Thyroid gland (tissue), 4 donors: Measurements from ENCODE around the gene PRR13. TPM values are rescaled to one million over a fixed set of nuclear protein-coding genes. Genes with fewer than 3 reads are reported as not detected.

Experiments used
- DNase-seq, 2 donors: peaks; one replicate each; pipeline ENCODE4 v3.0.0-alpha.2; 2019
- H3K27ac ChIP-seq, 3 donors: fragments of 200-600 bp; sonication (generic); 1 replicate in 2 of 3; 2 replicates in 1 of 3; pipeline ENCODE4 v1.5.1; 2016 to 2019; ENCODE audit warnings: mild to moderate bottlenecking in 1 of 3, moderate library complexity in 1 of 3
- H3K27me3 ChIP-seq: fragments of 200-600 bp; sonication (generic); one replicate; pipeline ENCODE4 v1.5.1; 2019
- H3K36me3 ChIP-seq, 2 donors: fragments of 200-600 bp; sonication (generic); one replicate each; pipeline ENCODE4 v1.5.1; 2016 to 2019
- H3K4me1 ChIP-seq, 2 donors: fragments of 200-600 bp; sonication (generic); one replicate each; pipeline ENCODE4 v1.5.1; 2017 to 2019
- H3K4me3 ChIP-seq, 3 donors: fragments of 200-600 bp; sonication (generic); replicated peaks in 1 of 3; 1 replicate in 2 of 3; 2 replicates in 1 of 3; pipeline ENCODE4 v1.5.1; 2016; ENCODE audit warnings: mild to moderate bottlenecking in 1 of 3
- H3K9me3 ChIP-seq: fragments of 200-600 bp; sonication (generic); one replicate; pipeline ENCODE4 v1.5.1; 2017
- POLR2A ChIP-seq, 2 donors: fragments of 450-650 bp; IDR thresholded peaks; one replicate each; pipeline ENCODE4 v1.6.1; 2017; ENCODE audit warnings: antibody characterized with exemption in 2 of 2, mild to moderate bottlenecking in 2 of 2, moderate library complexity in 1 of 2
- WGBS, 2 donors: methylation state at CpG; one replicate each; pipeline ENCODE4 v1.1.5; 2017; 5-methylcytosine and 5-hydroxymethylcytosine counted together
- intact Hi-C: fragments of 100-400 bp; cut with DNase I; formaldehyde crosslinking; loops from one replicate; pipeline ENCODE4 v1.15.1; 2023
- total RNA-seq, 4 donors: library from RNA; depleted of rRNA; stranded (reverse); fragments of >200 nt; gene quantifications; one replicate each; pipeline ENCODE4 v1.2.3, GENCODE V29; 2016
- TF ChIP-seq, protein P1 (sequence below), 6 experiments: fragments of 200-600 bp in 3 of 6; fragments of 450-650 bp in 3 of 6; sonication (generic) in 3 of 6; IDR thresholded peaks; one replicate each; pipeline ENCODE4 v1.5.1; 2016 to 2019; ENCODE audit warnings: antibody characterized with exemption in 6 of 6, mild to moderate bottlenecking in 2 of 6, inconsistent platforms in 1 of 6, moderate library complexity in 1 of 6

The PRR13 gene
- total RNA-seq, 4 donors from 2014 or later, result 51.6 to 83.6 (median 68.9) TPM

DNA sequence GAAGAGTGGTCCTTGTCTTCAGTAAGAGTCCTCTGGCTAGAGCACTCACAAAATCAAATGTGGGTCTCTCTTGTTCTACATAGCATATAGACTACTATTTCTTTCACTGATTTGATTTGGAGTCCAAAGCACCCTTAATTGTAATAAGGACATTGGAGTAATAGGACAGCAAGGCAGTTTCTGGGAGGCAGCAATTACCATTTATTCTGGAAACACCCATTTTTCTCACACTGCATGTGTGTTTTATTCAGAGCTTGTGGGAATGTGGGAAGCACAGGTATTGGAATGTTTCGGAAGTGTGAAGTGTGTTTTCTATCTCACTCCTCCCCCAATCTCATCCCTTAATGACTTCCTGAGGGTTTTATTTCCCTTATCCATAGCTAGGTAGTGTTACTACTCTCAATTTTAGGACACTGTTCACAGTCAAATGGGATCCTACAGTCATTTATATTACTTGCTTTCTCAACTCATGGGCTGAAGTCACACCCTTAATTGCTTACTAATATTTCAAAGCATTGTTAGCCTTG lies 30.6 kb downstream of the PRR13 start:
- Histone ChIP-seq H3K4me1 (no peaks in the 10 kb centered on the region), H3K27ac (no peak overlapping the region), H3K36me3 (peaks cover 88 to 96% of the 10 kb centered on the region in 2 donors), H3K4me3 (no peak overlapping the region), H3K27me3 (no peaks in the 10 kb centered on the region), H3K9me3 (no peaks in the 10 kb centered on the region)
- TF ChIP-seq POLR2A (IDR thresholded peaks at IDR 0.05), result no peak
- TF ChIP-seq, protein P1, sequence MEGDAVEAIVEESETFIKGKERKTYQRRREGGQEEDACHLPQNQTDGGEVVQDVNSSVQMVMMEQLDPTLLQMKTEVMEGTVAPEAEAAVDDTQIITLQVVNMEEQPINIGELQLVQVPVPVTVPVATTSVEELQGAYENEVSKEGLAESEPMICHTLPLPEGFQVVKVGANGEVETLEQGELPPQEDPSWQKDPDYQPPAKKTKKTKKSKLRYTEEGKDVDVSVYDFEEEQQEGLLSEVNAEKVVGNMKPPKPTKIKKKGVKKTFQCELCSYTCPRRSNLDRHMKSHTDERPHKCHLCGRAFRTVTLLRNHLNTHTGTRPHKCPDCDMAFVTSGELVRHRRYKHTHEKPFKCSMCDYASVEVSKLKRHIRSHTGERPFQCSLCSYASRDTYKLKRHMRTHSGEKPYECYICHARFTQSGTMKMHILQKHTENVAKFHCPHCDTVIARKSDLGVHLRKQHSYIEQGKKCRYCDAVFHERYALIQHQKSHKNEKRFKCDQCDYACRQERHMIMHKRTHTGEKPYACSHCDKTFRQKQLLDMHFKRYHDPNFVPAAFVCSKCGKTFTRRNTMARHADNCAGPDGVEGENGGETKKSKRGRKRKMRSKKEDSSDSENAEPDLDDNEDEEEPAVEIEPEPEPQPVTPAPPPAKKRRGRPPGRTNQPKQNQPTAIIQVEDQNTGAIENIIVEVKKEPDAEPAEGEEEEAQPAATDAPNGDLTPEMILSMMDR (IDR thresholded peaks at IDR 0.05), result no peak
- intact Hi-C loops, result no loop called here
- 93 to 94% methylated on average over 1 of the region's 1 CpG for WGBS, 2 donors
- DNase-seq, result no peak

DNA sequence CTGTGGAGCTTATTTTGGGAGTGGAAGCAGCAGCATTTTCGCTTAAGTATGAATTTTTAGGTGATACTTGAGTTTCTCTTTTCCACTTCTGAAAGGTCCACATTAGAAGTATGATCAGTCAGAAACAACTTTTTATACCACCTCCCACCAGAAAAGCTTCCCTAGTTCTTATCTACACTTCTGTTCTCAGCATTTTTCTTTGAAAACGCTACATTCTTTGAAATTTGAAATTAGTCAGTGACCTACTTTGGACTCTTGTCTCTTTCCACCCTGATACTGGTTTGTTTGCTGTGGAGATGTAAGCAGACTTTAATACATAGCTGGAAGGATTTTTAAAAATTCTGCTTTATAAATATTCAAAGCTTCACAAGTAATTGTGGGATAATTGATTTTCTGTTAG lies 32.5 kb downstream of the PRR13 start:
- DNase-seq, result no peak
- WGBS, 2 donors, result 83 to 86% methylated on average over 2 of the region's 2 CpGs
- intact Hi-C loops, result no loop called here
- no peaks in the 10 kb centered on the region for H3K27me3 ChIP-seq
- no peak overlapping the region for H3K4me3 ChIP-seq
- H3K36me3 ChIP-seq, result peaks cover 77 to 96% of the 10 kb centered on the region in 2 donors
- H3K27ac ChIP-seq, result no peak overlapping the region
- TF ChIP-seq, protein P1 (IDR thresholded peaks at IDR 0.05), result no peak
- no peak for TF ChIP-seq POLR2A (IDR thresholded peaks at IDR 0.05)
- H3K9me3 ChIP-seq, result no peaks in the 10 kb centered on the region
- H3K4me1 ChIP-seq, result no peaks in the 10 kb centered on the region

DNA sequence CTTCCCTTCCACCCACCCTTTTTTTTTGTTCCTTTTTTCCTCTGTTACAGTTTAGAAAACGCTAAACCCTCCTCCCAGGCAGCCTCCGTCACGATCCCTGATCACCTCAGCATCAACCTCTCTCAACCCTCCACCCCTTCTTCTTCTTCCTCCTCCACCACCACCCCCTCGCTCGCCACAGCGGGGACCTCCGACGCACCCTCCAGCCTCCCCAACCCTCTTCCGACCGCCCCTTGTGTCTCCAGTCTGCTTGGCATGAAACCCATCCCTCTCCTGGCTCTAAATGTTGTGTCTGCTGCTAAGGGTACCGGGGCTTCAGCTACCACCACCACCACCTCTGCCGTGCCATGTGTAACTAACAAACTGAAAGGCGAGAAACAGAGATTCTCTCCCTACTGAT lies 33.3 kb downstream of the PRR13 start:
- no peak overlapping the region for H3K27ac ChIP-seq
- WGBS, 2 donors, result 81 to 87% methylated on average over 13 of the region's 13 CpGs
- H3K4me1 ChIP-seq, result no peaks in the 10 kb centered on the region
- DNase-seq, result no peak
- H3K4me3 ChIP-seq, result no peak overlapping the region
- no peaks in the 10 kb centered on the region for H3K27me3 ChIP-seq
- peaks cover 77 to 96% of the 10 kb centered on the region in 2 donors for H3K36me3 ChIP-seq
- no peaks in the 10 kb centered on the region for H3K9me3 ChIP-seq
- intact Hi-C loops, result no loop called here
- TF ChIP-seq, protein P1 (IDR thresholded peaks at IDR 0.05), result no peak
- TF ChIP-seq POLR2A (IDR thresholded peaks at IDR 0.05), result no peak

DNA sequence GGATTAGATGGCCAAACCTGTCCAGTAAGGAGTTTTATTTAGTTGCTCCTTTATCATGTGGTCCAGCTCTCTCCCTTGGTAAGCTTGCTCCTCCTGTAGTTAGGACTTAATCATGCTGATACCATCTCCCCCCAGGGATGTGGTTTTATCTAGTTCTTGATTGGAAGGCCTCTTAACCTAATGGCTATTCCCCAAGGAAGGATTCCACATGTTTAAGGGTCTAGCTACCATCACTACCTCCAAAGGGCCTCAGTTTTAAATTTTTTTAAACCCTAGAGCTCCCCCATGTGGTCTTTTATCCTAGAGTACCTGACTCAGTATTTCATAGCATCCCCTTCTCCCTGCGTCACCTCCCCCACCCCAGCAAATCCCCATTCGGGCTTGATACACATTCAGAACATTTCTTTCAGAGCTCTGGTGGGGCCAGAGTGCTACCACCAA lies 35.3 kb downstream of the PRR13 start:
- no peaks in the 10 kb centered on the region for H3K9me3 ChIP-seq
- intact Hi-C loops, result no loop called here
- no peaks in the 10 kb centered on the region for H3K27me3 ChIP-seq
- 73 to 83% methylated on average over 2 of the region's 2 CpGs for WGBS, 2 donors
- TF ChIP-seq POLR2A (IDR thresholded peaks at IDR 0.05), result no peak
- TF ChIP-seq, protein P1 (IDR thresholded peaks at IDR 0.05), result peak in 1 of 6 experiments; percentile 10
- no peaks in the 10 kb centered on the region for H3K4me1 ChIP-seq
- no peak for DNase-seq
- H3K4me3 ChIP-seq, result no peak overlapping the region
- no peak overlapping the region for H3K27ac ChIP-seq
- H3K36me3 ChIP-seq, result peaks cover 77 to 96% of the 10 kb centered on the region in 2 donors

DNA sequence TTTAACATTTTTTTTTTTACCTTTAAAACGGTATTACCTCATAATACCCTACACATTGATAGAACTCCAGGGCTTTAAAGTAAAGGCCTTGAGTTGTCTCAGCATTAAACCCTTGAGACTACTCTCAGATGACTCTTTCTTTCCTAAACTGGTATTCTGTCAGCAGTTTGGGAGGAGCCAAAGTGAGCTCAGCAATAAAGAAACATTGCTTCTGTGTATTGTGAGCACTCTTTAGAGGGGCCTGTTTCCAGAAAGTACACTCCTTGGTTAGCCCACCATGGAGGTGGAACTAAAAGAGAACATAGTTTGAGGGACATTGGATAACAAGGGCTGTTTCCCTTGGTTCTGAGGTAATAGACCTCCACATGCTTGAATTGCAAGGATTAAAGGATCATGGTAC lies 37.3 kb downstream of the PRR13 start:
- Histone ChIP-seq H3K4me1 (peaks cover 0 to 2% of the 10 kb centered on the region in 2 donors), H3K27ac (no peak overlapping the region), H3K27me3 (no peaks in the 10 kb centered on the region), H3K36me3 (peaks cover 79 to 94% of the 10 kb centered on the region in 2 donors), H3K9me3 (no peaks in the 10 kb centered on the region), H3K4me3 (no peak overlapping the region)
- DNase-seq, result no peak
- intact Hi-C loops, result no loop called here
- no peak for TF ChIP-seq POLR2A (IDR thresholded peaks at IDR 0.05)
- TF ChIP-seq, protein P1 (IDR thresholded peaks at IDR 0.05), result no peak
- WGBS, 2 donors, result 47 to 54% methylated on average over 1 of the region's 1 CpG
